Activated B cell treated with CpG ODN at 0.5 μM for 24 hours (primary cell): ENCODE data around the gene TAGLN3. TPM values are rescaled to one million over a fixed set of nuclear protein-coding genes. Genes with fewer than 3 reads are reported as not detected.

Experiments
- ATAC-seq: fragments of 200-7000 bp; cut with Tn5 transposase; one replicate; pipeline ENCODE4 v1.10.0; 2021; ENCODE audit warnings: low read depth, mild to moderate bottlenecking, moderate library complexity
- CTCF ChIA-PET: fragments of 350-600 bp; sonication (Branson Sonifier 250); formaldehyde crosslinking; loops from one replicate; lab custom pipeline; 2021; ENCODE audit warnings: antibody characterized with exemption; lab: Charles Lee
- POLR2A ChIA-PET: fragments of 350-600 bp; sonication (Branson Sonifier 250); formaldehyde crosslinking; loops from one replicate; lab custom pipeline; 2021; ENCODE audit warnings: antibody characterized with exemption; lab: Charles Lee
- DNase-seq: peaks from one replicate; pipeline ENCODE4 v3.0.0; 2022
- H3K27ac Mint-ChIP-seq: one replicate; pipeline ENCODE4 v1.8.0; 2020; ENCODE audit warnings: mixed read lengths
- H3K27me3 Mint-ChIP-seq: one replicate; pipeline ENCODE4 v1.8.0; 2021; ENCODE audit warnings: mixed read lengths
- H3K36me3 Mint-ChIP-seq: one replicate; pipeline ENCODE4 v1.8.0; 2021; ENCODE audit warnings: low read depth, mixed read lengths
- H3K4me1 Mint-ChIP-seq: one replicate; pipeline ENCODE4 v1.8.0; 2021; ENCODE audit warnings: mixed read lengths
- H3K4me3 Mint-ChIP-seq: one replicate; pipeline ENCODE4 v1.8.0; 2020; ENCODE audit warnings: mild to moderate bottlenecking, mixed read lengths
- H3K9me3 Mint-ChIP-seq: one replicate; pipeline ENCODE4 v1.8.0; 2020; ENCODE audit warnings: mixed read lengths
- intact Hi-C: fragments of 100-400 bp; cut with micrococcal nuclease; formaldehyde crosslinking; loops from one replicate; pipeline ENCODE4 v1.15.1; 2024
- total RNA-seq: library from RNA; stranded (reverse); gene quantifications from 2 replicates; pipeline ENCODE4 v1.2.3, GENCODE V29; 2022
- TF ChIP-seq, protein P1 (sequence below): fragments of 200-600 bp; IDR thresholded peaks from one replicate; pipeline ENCODE4 v1.8.0; 2022; ENCODE audit warnings: antibody characterized with exemption, mild to moderate bottlenecking

Gene TAGLN3
- total RNA-seq, 1 donor from 2014 or later: not detected

DNA sequence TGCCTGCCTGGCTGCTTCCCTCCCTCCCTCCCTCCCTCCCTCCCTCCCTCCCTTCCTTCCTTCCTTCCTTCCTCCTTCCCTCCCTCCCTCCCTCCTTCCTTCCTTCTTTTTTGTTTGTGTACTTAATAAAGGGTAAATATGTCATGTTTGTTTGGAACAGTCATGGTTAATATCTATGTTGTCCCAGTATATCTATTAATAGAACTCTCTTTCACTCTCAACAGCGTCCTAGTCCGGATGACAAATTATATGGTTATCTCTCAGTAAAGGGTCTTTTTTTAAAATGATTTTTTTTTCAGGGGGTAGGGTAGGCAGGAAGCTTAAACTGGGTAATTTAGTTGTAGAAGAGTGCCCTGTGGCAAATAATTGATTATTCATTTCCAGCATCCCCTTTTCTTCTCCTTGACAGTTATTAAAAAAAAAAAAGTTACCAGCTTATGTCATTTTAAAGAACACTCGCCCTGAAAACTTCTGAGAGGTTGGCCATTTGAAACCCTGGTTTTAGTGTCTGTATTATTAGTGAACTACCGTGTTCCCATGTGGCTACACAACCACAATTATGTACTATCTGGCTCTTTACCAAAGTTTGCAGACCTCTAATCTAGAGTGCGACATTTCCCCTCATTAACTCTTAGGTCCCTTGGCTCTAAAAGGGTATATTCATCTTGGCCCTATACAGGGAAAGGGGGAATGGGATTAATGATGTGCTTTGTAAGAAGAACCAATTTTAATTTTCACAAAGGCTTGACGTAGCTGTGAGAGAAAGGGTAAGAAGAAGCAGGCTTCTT is 13.7 kb downstream of the TAGLN3 start:
- no peaks in the 10 kb centered on the region for H3K9me3 Mint-ChIP-seq
- DNase-seq (no peak), ATAC-seq (no peak)
- intact Hi-C loops: no loop called here
- CTCF ChIA-PET: interaction anchor here (0.6 to 5.1 kb wide), 16 partner anchors 8 to 434 kb away, joined by 3 to 81 read pairs (median 5); partner anchors contain the start of gene TMPRSS7
- POLR2A ChIA-PET: no interaction called here
- no peaks in the 10 kb centered on the region for H3K36me3 Mint-ChIP-seq
- H3K4me3 Mint-ChIP-seq: no peak overlapping the region
- H3K4me1 Mint-ChIP-seq: peaks cover 16% of the 10 kb centered on the region
- no peaks in the 10 kb centered on the region for H3K27me3 Mint-ChIP-seq
- no peak overlapping the region for H3K27ac Mint-ChIP-seq
- TF ChIP-seq, protein P1, sequence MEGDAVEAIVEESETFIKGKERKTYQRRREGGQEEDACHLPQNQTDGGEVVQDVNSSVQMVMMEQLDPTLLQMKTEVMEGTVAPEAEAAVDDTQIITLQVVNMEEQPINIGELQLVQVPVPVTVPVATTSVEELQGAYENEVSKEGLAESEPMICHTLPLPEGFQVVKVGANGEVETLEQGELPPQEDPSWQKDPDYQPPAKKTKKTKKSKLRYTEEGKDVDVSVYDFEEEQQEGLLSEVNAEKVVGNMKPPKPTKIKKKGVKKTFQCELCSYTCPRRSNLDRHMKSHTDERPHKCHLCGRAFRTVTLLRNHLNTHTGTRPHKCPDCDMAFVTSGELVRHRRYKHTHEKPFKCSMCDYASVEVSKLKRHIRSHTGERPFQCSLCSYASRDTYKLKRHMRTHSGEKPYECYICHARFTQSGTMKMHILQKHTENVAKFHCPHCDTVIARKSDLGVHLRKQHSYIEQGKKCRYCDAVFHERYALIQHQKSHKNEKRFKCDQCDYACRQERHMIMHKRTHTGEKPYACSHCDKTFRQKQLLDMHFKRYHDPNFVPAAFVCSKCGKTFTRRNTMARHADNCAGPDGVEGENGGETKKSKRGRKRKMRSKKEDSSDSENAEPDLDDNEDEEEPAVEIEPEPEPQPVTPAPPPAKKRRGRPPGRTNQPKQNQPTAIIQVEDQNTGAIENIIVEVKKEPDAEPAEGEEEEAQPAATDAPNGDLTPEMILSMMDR: no peak

- ChIA-PET CTCF (interaction anchor here (0.5 to 5.1 kb wide), 28 partner anchors 9 to 435 kb away, joined by 3 to 81 read pairs (median 5); partner anchors contain the start of gene TMPRSS7), POLR2A (interaction anchor here (1.2 kb wide), 1 partner anchor 34 kb away, joined by 4 read pairs; the partner anchor contains the start of gene ABHD10)
- no peaks in the 10 kb centered on the region for H3K27me3 Mint-ChIP-seq
- H3K4me3 Mint-ChIP-seq: peak overlapping the region; percentile 21
- H3K27ac Mint-ChIP-seq: no peak overlapping the region
- H3K9me3 Mint-ChIP-seq: no peaks in the 10 kb centered on the region
- DNase-seq: peak; percentile 21
- peaks cover 16% of the 10 kb centered on the region for H3K4me1 Mint-ChIP-seq
- intact Hi-C loops: loop anchor here (1.0 kb wide), 5 partner anchors 24 to 435 kb away; no protein-coding TSS in a partner anchor
- ATAC-seq: peak; percentile 82
- no peaks in the 10 kb centered on the region for H3K36me3 Mint-ChIP-seq
- TF ChIP-seq, protein P1: no peak
These were observed 14.5 kb downstream of the TAGLN3 start for GRCh38 chr3:112013058-112013783.

DNA sequence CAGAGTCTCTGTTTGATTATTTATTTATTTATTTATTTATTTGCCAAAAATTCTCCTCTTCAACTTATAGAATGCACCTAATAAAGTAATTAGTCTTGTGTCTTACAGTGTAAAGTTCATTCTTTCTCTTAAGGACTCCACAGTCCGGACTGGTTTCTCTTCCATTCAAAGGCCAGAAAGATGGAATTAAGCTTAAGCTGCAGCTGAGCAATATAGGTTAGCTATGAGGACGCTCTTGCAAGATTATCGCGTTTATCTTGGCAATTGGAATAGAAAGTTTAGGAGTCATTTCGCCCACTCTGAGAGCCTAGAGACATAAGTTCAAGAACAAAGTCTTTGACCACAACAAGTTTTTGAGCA is 15.0 kb downstream of the TAGLN3 start:
- ATAC-seq (no peak), DNase-seq (no peak)
- POLR2A ChIA-PET: interaction anchor here (0.6 to 1.2 kb wide), 2 partner anchors 35 to 296 kb away, joined by 3 to 4 read pairs; partner anchors contain the start of gene ABHD10
- Mint-ChIP-seq H3K27ac (no peak overlapping the region), H3K27me3 (no peaks in the 10 kb centered on the region), H3K4me1 (peaks cover 16% of the 10 kb centered on the region), H3K9me3 (no peaks in the 10 kb centered on the region), H3K36me3 (no peaks in the 10 kb centered on the region), H3K4me3 (no peak overlapping the region)
- intact Hi-C loops: loop anchor here (1.0 kb wide), 5 partner anchors 24 to 435 kb away; no protein-coding TSS in a partner anchor
- CTCF ChIA-PET: interaction anchor here (0.5 to 5.1 kb wide), 23 partner anchors 10 to 435 kb away, joined by 3 to 81 read pairs (median 5); partner anchors contain the start of gene TMPRSS7
- TF ChIP-seq, protein P1: no peak

DNA sequence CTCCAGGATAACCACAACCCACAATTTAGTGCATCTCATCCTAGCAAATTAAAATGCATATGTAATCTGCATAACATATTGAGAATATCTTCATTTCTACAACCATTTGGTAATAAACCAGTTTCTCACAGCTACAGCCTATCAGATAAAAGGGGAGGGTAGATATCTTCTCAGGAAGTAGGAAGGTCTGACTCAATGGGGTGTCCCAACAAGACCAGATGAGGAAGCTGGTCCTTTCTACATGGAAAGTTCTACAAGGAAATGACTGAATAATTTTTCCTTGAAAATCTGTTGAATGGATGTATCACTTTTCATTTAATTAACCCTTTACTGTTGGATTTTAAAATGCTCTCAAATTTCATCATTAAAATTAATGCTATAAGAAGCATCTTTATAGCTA is 18.4 kb downstream of the TAGLN3 start:
- Mint-ChIP-seq H3K27me3 (no peaks in the 10 kb centered on the region), H3K4me3 (no peak overlapping the region), H3K9me3 (no peaks in the 10 kb centered on the region), H3K4me1 (peaks cover 13% of the 10 kb centered on the region), H3K27ac (no peak overlapping the region), H3K36me3 (no peaks in the 10 kb centered on the region)
- POLR2A ChIA-PET: no interaction called here
- TF ChIP-seq, protein P1: no peak
- no peak for DNase-seq
- CTCF ChIA-PET: interaction anchor here (1.4 to 1.7 kb wide), 2 partner anchors 10 to 28 kb away, joined by 4 to 5 read pairs; no protein-coding TSS in a partner anchor
- intact Hi-C loops: loop anchor here (2.0 kb wide), 1 partner anchor 26 kb away; no protein-coding TSS in a partner anchor
- no peak for ATAC-seq
